Right lung (tissue), 5 donors: ENCODE data around the gene ATXN7L1. TPM values are rescaled to one million over a fixed set of nuclear protein-coding genes. Genes with fewer than 3 reads are reported as not detected.
"Not testable (repeated sequence)": the region's sequence is repeated elsewhere in the genome, so short reads cannot be mapped to it uniquely, and the experiment has no call there.

Experiments
- DNase-seq, 2 donors: peaks; one replicate each; pipeline ENCODE4 v3.0.0-alpha.2; 2013
- polyA plus RNA-seq, 5 donors: library from polyadenylated mRNA; unstranded; fragments of 120-200 nt; gene quantifications; one replicate each; pipeline versions ENCODE4 v1.2.1 to v1.2.3, GENCODE V29; 2013; ENCODE audit warnings: inconsistent platforms in 1 of 5, low replicate concordance in 1 of 5; ENCODE audit not compliant: insufficient read length in 5 of 5, insufficient read depth in 1 of 5

ATXN7L1 gene
- polyA plus RNA-seq, 5 donors: 9.6 to 15.6 (median 14.0) TPM

GRCh38 chr7:105805447-105806019 lies 70.9 kb downstream of the ATXN7L1 start:
- DNase-seq: no peak

- DNase-seq: no peak
Measured at GRCh38 chr7:105803429-105803736, 73.0 kb downstream of the ATXN7L1 start.

DNA sequence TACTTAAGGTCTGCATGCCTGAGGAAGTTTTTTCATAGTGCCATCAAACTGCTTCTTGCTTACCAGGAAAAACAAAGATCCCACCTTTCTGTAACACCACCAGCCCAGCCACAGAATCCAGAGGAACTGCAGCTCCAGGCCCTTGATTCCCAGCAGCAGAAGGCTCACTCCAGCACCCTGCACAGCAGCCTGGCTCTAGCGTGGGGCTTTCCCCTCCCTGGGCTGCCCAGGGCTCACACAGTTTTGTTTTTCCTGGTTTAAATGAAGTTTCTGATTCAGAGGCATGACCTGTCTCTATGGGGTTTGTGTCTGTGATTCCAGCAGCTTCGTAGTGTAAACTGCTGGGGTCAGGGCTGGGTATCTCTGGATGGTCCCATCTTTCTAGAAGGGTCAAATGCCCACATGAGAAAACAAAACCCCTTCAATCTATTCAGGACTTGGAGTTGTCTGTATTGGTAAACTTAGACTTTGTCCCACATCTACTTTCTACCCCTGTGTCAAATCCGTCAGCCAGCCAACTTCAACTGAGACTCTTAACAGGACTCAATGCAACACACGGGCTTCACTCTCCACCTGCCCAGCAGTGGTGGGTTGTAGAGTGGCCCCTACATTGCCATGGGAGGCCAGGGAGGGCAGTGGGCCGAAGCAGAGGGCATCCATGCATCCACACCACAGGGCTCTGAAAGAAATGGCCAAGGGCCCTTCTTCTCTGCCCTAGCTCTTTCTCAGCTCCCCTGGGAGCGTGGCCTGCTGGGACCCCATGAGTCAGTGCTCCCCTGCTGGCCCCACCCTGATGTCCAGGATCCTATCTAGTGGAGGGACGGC lies 73.6 kb downstream of the ATXN7L1 start:
- DNase-seq: no peak

DNA sequence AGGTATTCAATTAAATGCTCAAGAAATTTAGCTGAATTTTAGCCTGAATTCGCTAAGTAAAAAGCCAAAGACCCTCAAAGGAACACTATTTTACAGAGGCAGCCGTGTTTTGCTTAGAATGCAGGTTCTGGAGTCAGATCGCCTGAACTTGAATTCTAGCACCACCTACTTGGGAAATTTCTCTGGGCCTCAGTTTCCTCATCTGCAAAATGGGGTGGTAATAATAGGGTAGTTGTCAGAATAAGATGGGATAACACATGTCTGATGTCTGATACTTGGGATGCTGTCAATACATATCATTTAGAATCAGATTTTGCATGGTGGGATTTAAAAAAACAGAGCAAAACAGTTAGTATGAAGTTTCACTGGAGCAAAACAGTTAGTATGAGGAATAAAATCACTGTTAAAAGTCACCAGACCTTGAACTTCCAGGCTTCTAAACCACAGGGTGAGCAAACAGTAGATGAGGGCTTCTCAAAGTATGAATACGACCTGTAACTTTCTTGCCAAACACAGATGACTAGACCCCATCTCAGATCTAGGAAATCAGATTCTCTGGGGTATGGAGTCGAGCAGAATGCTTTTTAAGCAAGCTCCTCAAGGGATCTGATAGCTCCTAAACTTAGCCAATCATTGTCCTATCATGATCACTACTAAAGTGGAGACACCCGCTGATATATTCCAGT lies 75.4 kb downstream of the ATXN7L1 start:
- no peak for DNase-seq

GRCh38 chr7:105800442-105800841 lies 76.0 kb downstream of the ATXN7L1 start:
- DNase-seq: no peak

- DNase-seq: no peak
Measured at GRCh38 chr7:105799677-105800076, 76.7 kb downstream of the ATXN7L1 start.

- no peak for DNase-seq
Measured at GRCh38 chr7:105799006-105799405, 77.4 kb downstream of the ATXN7L1 start.

DNA sequence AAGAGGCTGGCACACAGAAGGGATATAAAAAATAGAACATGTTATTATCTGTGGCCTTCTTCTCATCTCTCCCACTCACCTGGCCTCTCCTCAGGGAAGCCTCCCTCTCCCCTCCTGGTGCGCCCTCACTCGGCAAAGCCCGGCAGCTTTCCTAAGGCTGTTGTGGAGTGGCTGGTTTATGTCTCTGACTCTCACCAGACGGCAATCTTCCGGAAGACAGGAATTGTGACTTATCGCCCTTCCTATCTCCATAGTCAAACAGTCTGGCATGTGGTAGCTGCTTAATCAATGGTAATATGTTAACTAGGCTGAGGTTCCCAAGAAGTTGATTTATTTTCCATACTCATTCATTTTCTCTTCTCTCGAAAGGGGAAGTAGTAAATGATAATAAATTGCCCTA lies 78.7 kb downstream of the ATXN7L1 start:
- no peak for DNase-seq

DNA sequence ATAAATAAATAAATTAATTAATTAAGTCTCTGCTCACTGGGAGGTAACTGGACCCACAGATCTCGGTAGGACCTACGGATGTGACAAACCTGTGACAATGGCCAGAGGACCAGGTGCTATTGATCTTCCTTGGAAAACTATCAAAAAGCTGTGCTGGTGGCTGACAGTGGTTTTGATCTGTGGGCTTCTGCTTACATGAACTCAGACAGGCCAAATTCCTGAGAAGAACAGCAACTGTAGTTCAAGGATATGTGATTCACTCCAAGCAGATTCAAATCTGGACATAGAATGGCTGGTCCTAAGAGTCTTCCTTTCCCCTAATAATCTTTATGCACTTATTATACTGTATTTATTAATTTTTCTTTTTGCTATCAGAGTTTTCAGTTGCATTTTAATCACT lies 80.0 kb downstream of the ATXN7L1 start:
- DNase-seq: no peak

- DNase-seq: peak; percentile 60 to 67
Measured at GRCh38 chr7:105794741-105795729, 81.4 kb downstream of the ATXN7L1 start.

DNA sequence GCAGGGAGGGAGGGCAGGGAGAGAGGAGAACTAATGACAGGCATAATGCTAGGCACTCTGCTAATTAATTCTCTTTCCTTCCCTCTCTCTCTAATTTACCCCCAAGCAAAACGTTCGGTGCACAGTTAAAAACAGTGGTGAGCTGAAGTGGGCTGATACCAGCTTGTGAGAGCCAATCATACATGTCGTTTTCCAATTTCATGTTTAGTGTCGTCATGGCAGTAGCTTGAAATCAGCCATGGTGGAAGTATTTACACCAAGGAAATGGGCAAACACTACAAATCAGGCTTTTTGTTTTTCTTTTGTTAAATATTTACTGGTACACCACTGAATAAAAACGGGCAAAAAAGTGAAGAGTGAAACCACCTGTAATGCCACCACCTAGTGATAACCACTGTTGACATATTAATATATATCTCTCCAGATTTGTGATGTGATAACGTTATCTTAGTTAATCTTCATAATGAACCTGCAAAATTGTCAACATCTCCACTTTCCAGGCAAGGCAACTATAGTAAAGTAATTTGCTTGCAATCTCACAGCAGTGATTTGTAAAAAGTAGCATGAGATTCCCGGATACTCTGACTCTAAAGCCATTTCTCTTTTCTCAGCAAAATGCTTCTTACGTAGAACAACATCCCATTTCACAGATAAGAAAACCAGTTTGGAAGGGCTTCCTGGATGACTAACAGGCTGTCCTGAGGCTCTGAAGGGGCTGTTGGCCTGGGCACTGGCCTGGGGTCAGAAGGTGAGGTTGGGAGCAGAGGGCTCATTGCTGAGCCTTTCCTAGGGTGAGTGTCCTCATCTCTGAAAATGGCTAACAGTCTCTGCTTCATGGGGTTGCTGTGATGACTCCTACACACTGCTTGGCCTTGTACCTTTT lies 83.7 kb downstream of the ATXN7L1 start:
- no peak for DNase-seq

GRCh38 chr7:105791926-105792325 lies 84.5 kb downstream of the ATXN7L1 start:
- no peak for DNase-seq

DNA sequence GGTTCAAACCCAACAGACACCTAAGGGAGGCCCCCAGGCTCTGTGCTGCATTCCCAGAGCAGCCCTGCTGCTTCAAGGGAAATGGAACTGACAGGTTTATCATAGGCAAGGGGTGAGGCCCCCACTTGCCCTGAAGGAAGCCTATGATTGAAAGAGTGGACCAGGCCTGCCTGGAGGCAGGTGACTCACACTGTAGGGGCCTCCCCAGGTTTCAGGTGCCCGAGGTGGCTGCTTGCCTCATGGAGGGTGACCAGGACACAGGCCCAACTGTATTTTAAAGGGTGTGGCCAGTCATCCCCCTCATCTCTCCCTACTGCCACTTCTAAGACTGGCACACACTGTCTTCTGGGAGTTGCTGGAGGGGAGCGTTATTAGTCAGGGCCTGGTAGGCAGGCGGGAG lies 85.4 kb downstream of the ATXN7L1 start:
- no peak for DNase-seq

GRCh38 chr7:105790452-105790851 lies 85.9 kb downstream of the ATXN7L1 start:
- DNase-seq: not testable (repeated sequence)

DNA sequence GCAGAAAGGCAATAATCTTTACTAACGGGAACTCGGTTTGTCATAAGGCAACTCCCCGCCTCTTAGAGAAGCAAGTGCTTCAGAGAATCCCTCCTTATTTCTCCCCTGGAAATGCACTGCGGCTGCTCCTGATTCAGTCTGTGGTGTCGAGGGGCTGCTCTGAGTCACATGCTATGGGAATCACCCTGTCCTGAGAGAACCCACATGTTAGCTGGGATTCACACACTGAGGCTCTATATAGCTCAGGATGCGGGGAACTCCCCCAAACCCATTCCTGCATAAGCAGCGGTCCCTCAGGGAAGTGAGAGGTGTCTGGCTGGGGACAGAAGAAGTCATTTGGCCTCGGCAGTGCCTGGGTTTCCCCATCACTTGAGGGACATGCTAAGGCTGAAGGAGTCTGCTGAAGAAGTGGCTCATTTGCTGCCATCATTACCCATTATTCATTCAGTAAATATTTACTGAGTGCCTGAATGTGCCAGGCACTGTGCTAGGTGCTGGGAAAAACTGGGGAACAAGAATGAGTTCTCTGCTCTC lies 87.5 kb downstream of the ATXN7L1 start:
- no peak for DNase-seq

GRCh38 chr7:105788356-105788755 lies 88.0 kb downstream of the ATXN7L1 start:
- DNase-seq: no peak

DNA sequence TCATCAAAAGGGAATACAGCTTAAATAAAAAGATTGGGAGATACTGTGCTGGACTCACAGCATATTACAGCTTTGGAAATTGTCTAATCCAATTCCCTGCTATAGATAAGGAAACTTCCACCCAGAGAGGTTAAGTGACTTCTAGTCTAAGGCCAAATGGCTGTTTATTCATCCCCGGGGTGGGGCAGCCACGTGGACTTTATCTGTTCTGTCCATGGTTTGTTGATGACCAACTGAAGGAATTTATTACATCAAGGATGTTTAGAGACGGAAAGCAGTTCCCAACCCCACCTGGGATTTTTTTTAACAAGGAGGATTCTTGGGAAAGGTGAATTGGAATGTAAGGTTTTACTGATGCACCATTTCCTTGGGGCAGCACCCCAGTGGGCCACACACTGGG lies 88.6 kb downstream of the ATXN7L1 start:
- DNase-seq: no peak

DNA sequence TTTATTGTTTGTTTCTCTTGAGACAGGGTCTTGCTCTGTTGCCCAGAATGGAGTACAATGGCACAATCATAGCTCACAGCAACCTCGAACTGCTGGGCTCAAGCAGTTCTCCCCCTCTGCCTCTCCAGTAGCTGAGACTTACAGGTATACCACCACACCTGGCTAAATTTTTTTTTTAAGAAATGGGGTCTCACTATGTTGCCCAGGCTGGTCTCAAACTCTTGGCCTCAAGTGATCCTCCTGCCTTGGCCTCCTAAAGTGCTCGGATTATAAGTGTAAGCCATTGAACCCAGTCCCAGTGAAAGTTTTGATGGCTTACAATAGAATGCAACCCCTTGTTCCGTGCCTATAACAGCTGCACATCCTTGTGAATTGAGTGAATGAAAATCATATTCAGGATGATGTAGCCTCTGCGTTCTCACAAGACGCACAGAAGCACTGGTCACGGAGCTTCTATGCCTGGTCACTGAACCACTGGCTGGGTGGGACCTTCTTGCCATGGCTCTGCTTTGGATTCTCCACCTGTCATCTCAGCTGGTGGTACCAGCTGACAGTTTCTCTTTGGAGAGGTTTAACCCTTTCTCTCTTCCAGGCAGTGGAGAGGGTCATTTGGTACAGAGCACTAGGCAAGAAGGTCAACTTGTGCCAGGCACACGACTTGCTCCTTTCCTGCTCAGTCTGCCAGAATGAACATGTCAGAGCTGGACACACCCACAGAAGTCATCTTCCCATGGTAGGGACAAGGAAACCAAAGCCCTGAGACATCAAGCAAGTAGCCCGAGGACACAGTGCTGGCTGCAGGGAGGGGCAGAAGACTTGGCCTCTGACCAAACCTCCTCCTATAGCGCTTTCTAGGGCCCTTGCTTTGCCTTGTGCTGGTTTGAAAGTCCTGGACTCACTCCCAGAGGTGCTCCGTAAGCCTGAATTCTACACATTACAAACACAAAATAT lies 89.6 kb downstream of the ATXN7L1 start:
- no peak for DNase-seq

- no peak for DNase-seq
Measured at GRCh38 chr7:105782391-105783042, 93.9 kb downstream of the ATXN7L1 start.
